ENCODE results near the gene KIT.
A peak's percentile ranks its signal among the peaks of the same experiment; 100 is the strongest.

GRCh38 chr4:54657551-54658251, at the start of gene KIT:
- TF ChIP-seq CTCF (optimal IDR thresholded peaks at IDR 0.05 in 1 of 3, IDR thresholded peaks at IDR 0.05 in 1 of 3, conservative IDR thresholded peaks at IDR 0.05 in 1 of 3; ENCODE audit: extremely low read depth in 1 of 3, insufficient read depth in 2 of 3, low read length in 3 of 3), result no peak
- TF ChIP-seq EZH2 (IDR thresholded peaks at IDR 0.05; ENCODE audit: low read length), result peak; percentile 87

All from keratinocyte (primary cell).